Esophagus muscularis mucosa (tissue), 4 donors: Measurements from ENCODE around the gene ZFP1.

ENCODE experiments used
- CTCF ChIP-seq, 3 experiments: fragments of 200-600 bp in 2 of 3; fragments of 450-650 bp in 1 of 3; sonication (generic) in 2 of 3; IDR thresholded peaks; one replicate each; pipeline ENCODE4 v1.5.1; 2017 to 2019; ENCODE audit warnings: antibody characterized with exemption in 3 of 3, mild to moderate bottlenecking in 2 of 3, moderate library complexity in 1 of 3
- EP300 ChIP-seq: sonication (generic); formaldehyde crosslinking; IDR thresholded peaks from one replicate; pipeline ENCODE4 v1.6.1; 2017; ENCODE audit warnings: antibody characterized with exemption
- POLR2A ChIP-seq: fragments of 450-650 bp; IDR thresholded peaks from one replicate; pipeline ENCODE4 v1.6.1; 2017; ENCODE audit warnings: antibody characterized with exemption, moderate library complexity, mild to moderate bottlenecking, low read depth
- POLR2AphosphoS5 ChIP-seq, 2 donors: sonication (generic); formaldehyde crosslinking; IDR thresholded peaks; one replicate each; pipeline ENCODE4 v1.6.1; 2017; ENCODE audit warnings: antibody characterized with exemption in 2 of 2

GRCh38 chr16:75196836-75197235 lies 48.5 kb downstream of the ZFP1 start:
- TF ChIP-seq POLR2AphosphoS5 (IDR thresholded peaks at IDR 0.05) (no peak), CTCF (IDR thresholded peaks at IDR 0.05) (no peak), POLR2A (no peak), EP300 (no peak)
